ENCODE data around the gene RERE. TPM values are rescaled to one million over a fixed set of nuclear protein-coding genes. Genes with fewer than 3 reads are reported as not detected.
"Not testable (repeated sequence)": the region's sequence is repeated elsewhere in the genome, so short reads cannot be mapped to it uniquely, and the experiment has no call there.

RERE gene
- total RNA-seq, 1 donor from 2014 or later: 252 TPM

GRCh38 chr1:8625491-8625890 lies 191.9 kb downstream of the RERE start:
- no peak for DNase-seq
- Mint-ChIP-seq H3K4me3 (ENCODE audit: unreplicated experiment) (no peak overlapping the region), H3K36me3 (ENCODE audit: unreplicated experiment) (no peaks in the 10 kb centered on the region), H3K27me3 (ENCODE audit: unreplicated experiment) (peaks cover 10% of the 10 kb centered on the region), H3K9me3 (ENCODE audit: unreplicated experiment) (peaks cover 18% of the 10 kb centered on the region), H3K27ac (ENCODE audit: unreplicated experiment) (no peak overlapping the region), H3K4me1 (ENCODE audit: low read depth, unreplicated experiment) (peaks cover 49% of the 10 kb centered on the region)
- TF ChIP-seq CTCF (IDR thresholded peaks at IDR 0.05; ENCODE audit: partially characterized antibody, unreplicated experiment): no peak

GRCh38 chr1:8623651-8624192 lies 193.7 kb downstream of the RERE start:
- peaks cover 11% of the 10 kb centered on the region for H3K9me3 Mint-ChIP-seq (ENCODE audit: unreplicated experiment)
- H3K36me3 Mint-ChIP-seq (ENCODE audit: unreplicated experiment); H3K27ac Mint-ChIP-seq (ENCODE audit: unreplicated experiment); DNase-seq; H3K4me3 Mint-ChIP-seq (ENCODE audit: unreplicated experiment): not testable (repeated sequence)
- H3K4me1 Mint-ChIP-seq (ENCODE audit: low read depth, unreplicated experiment): peaks cover 39% of the 10 kb centered on the region
- peaks cover 10% of the 10 kb centered on the region for H3K27me3 Mint-ChIP-seq (ENCODE audit: unreplicated experiment)

- not testable (repeated sequence) for H3K4me3 Mint-ChIP-seq (ENCODE audit: unreplicated experiment); H3K27ac Mint-ChIP-seq (ENCODE audit: unreplicated experiment); H3K36me3 Mint-ChIP-seq (ENCODE audit: unreplicated experiment); DNase-seq
- H3K9me3 Mint-ChIP-seq (ENCODE audit: unreplicated experiment): peaks cover 11% of the 10 kb centered on the region
- H3K27me3 Mint-ChIP-seq (ENCODE audit: unreplicated experiment): peaks cover 10% of the 10 kb centered on the region
- H3K4me1 Mint-ChIP-seq (ENCODE audit: low read depth, unreplicated experiment): peaks cover 32% of the 10 kb centered on the region
Observed at GRCh38 chr1:8621785-8622348, 195.6 kb downstream of the RERE start.

DNA sequence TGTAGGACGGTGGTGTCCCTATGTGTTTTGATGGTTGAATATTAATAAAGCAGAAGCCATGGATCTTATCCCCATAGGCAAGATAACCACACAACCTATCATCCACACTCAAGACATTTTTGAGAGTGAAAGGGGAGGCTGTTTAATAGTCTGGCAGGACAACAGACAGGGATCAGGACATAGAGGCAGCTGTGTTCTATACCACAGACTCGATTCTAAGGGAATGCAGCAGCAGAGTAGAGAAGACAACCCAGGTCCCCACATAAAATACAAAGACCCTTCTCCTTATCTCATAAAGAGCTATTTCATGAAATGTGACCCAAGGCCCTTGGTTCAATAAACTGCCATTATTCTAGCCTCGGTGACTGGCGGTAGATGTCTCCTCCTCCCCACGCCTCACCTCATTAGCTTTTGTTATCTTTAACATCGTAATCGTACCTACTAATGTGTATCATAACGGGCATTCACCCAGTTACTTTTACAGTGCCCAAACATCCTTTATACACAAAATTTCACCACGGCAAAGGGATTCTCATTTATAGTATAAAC lies 196.3 kb downstream of the RERE start:
- not testable (repeated sequence) for H3K4me3 Mint-ChIP-seq (ENCODE audit: unreplicated experiment); H3K36me3 Mint-ChIP-seq (ENCODE audit: unreplicated experiment); H3K27me3 Mint-ChIP-seq (ENCODE audit: unreplicated experiment); H3K9me3 Mint-ChIP-seq (ENCODE audit: unreplicated experiment); DNase-seq
- H3K27ac Mint-ChIP-seq (ENCODE audit: unreplicated experiment): peak overlapping the region; percentile 76
- H3K4me1 Mint-ChIP-seq (ENCODE audit: low read depth, unreplicated experiment): peaks cover 24% of the 10 kb centered on the region

GRCh38 chr1:8619917-8620502 lies 197.4 kb downstream of the RERE start:
- H3K27me3 Mint-ChIP-seq (ENCODE audit: unreplicated experiment); H3K36me3 Mint-ChIP-seq (ENCODE audit: unreplicated experiment); H3K27ac Mint-ChIP-seq (ENCODE audit: unreplicated experiment); DNase-seq; H3K4me3 Mint-ChIP-seq (ENCODE audit: unreplicated experiment); H3K9me3 Mint-ChIP-seq (ENCODE audit: unreplicated experiment): not testable (repeated sequence)
- H3K4me1 Mint-ChIP-seq (ENCODE audit: low read depth, unreplicated experiment): peaks cover 22% of the 10 kb centered on the region

DNA sequence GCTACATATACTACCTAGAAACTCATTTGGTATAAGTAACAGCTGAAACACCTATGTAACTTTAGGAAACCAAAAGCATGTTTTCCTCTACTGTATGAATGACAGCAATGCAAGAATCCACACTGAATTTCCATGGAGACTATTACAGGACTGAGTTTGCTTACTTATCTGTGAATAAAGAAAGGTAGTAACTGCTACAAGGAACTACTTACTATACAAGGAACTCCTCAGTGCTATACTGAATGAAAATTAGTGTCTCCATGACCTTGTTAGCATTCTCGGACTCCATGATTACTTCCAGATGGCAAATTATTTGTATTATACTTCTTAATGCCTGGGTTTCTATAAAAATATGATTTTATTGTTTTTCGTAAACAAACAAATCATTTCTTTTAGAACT lies 198.0 kb downstream of the RERE start:
- not testable (repeated sequence) for H3K27ac Mint-ChIP-seq (ENCODE audit: unreplicated experiment); H3K9me3 Mint-ChIP-seq (ENCODE audit: unreplicated experiment); DNase-seq; H3K4me3 Mint-ChIP-seq (ENCODE audit: unreplicated experiment); H3K36me3 Mint-ChIP-seq (ENCODE audit: unreplicated experiment); H3K27me3 Mint-ChIP-seq (ENCODE audit: unreplicated experiment)
- H3K4me1 Mint-ChIP-seq (ENCODE audit: low read depth, unreplicated experiment): peaks cover 28% of the 10 kb centered on the region

DNA sequence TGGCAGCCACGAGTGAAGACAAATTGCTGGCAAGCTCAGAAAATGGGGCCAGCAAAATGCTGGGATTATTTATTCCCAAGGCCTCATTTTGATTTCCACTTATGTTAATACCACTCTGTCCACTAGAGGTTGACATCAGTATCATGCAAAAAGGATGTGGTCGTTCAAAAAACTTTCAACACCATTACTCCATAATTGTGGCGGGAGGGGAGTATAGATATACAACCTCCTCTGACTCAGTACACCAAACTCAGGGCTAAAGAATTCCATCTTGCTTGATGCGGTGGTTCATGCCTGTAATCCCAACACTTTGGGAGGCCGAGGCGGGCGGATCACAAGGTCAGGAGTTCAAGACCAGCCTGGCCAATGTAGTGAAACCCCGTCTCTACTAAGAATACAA lies 200.6 kb downstream of the RERE start:
- H3K36me3 Mint-ChIP-seq (ENCODE audit: unreplicated experiment); H3K27ac Mint-ChIP-seq (ENCODE audit: unreplicated experiment); H3K9me3 Mint-ChIP-seq (ENCODE audit: unreplicated experiment); H3K4me3 Mint-ChIP-seq (ENCODE audit: unreplicated experiment); DNase-seq; H3K27me3 Mint-ChIP-seq (ENCODE audit: unreplicated experiment): not testable (repeated sequence)
- TF ChIP-seq CTCF (IDR thresholded peaks at IDR 0.05; ENCODE audit: partially characterized antibody, unreplicated experiment): peak; percentile 18
- H3K4me1 Mint-ChIP-seq (ENCODE audit: low read depth, unreplicated experiment): peaks cover 38% of the 10 kb centered on the region

- H3K27me3 Mint-ChIP-seq (ENCODE audit: unreplicated experiment); DNase-seq; H3K9me3 Mint-ChIP-seq (ENCODE audit: unreplicated experiment); H3K36me3 Mint-ChIP-seq (ENCODE audit: unreplicated experiment): not testable (repeated sequence)
- Mint-ChIP-seq H3K27ac (ENCODE audit: unreplicated experiment) (peak overlapping the region; percentile 56), H3K4me3 (ENCODE audit: unreplicated experiment) (peak overlapping the region; percentile 7), H3K4me1 (ENCODE audit: low read depth, unreplicated experiment) (peaks cover 24% of the 10 kb centered on the region)
Observed at GRCh38 chr1:8611634-8612515, 205.6 kb downstream of the RERE start.

Data from glutamatergic neuron (in vitro differentiated cells).